WI38 (cell line): Measurements from ENCODE around the gene TPRG1L.

Experiments
- H3K4me3 ChIP-seq: 2 replicates; pipeline ENCODE4 v1.5.1; 2011; ENCODE audit warnings: low read depth, mild to moderate bottlenecking, control low read depth, low read length
- CTCF ChIP-seq: IDR thresholded peaks from 2 replicates; pipeline ENCODE4 v1.5.1; 2012; ENCODE audit warnings: low read depth, mild to moderate bottlenecking, control low read depth, low read length

TPRG1L gene

GRCh38 chr1:3588395-3588794, 36.4 kb upstream of the TPRG1L start:
- no peak for TF ChIP-seq CTCF
- no peak overlapping the region for H3K4me3 ChIP-seq

DNA sequence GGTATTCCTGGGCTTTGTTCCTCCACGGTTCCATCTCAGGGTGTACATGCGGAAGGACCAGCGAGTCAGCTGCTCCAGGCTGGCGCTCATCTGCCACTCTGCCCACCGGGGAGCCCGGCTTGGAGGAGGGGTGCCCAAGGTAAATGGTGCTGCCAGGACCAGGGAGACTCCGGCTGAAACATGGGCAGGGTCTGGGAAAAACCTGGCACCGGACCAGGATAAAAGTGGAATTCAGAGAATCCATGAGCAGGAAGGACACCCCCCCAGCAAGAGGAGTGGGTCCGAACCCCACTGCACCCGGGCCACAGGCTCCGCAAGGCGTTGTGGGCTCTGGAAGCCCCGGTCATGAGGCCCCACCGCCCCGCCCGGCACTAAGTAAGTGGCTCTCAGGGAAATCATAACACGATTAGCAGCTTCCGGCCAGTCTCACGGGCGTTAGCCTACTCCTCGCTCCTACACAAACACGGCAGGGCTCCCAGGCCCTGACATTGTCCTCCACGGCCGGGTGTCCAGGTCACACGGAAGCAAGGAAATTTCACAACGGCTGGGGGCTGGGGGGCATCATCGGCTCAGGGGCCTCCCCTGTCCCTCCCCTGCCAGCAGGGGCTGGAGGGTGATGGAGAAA, 34.6 kb upstream of the TPRG1L start:
- no peak for TF ChIP-seq CTCF

DNA sequence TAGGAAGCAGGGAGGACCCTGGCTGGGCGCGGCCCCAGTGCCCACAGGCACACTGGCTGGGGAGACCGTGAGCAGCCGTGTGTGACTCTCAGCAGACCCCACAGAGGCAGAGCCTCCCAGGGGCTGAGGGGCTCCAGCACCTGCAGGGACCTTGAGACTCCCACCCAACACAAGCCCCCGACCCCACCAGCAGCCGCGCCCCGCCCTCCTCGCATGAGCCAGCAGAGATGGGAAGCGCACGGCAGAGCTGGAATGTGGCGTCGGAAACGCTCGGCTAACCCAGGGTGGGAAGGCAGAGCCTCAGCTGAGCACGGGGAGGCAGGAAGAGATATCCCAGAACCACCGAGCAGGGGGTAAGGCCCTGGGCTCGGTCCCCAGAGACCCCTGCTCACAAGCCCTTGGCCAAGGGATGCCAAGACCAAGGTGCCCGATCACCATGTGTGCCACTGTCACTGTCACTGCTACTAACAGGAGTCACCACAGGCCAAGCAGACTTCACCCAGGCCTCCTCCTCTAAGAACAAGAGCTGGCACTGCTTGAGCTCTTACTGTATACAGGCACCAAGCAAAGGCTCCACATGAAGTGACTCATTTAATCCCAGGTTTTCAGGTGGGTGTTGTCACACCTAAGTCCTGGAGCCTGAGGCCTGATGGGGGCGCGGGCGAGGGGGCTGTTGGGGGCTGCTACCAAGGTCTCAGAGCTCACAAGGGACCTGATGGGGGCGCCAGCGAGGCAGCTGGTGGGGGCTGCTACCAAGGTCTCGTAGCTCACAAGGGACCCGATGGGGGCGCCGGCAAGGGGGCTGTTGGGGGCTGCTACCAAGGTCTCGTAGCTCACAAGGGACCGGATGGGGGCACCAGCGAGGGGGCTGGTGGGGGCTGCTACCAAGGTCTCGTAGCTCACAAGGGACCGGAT, 33.6 kb upstream of the TPRG1L start:
- no peak for TF ChIP-seq CTCF
- H3K4me3 ChIP-seq: no peak overlapping the region

More for the DNA sequence above, 34.6 kb upstream of the TPRG1L start:
- H3K4me3 ChIP-seq: no peak overlapping the region

DNA sequence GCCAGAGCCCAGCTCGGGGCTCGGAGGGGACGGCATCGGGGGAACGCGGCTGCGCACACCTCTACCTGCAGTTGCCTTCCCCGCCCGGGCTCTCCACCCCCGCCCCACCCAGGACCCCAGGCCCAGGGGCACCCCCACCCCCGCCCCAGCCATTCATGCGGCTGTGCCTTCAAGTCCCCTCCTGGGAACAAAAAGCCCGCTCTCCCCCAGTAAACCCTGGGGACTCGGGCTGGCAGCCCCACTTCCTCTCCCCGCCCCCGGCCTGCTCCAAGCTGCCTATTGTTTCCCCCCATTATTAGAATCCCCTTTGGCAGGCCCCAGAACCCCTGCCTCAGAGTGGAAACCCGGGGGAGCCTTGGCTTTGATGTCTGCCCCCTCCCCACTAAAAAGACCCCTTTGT, 31.5 kb upstream of the TPRG1L start:
- no peak for TF ChIP-seq CTCF

DNA sequence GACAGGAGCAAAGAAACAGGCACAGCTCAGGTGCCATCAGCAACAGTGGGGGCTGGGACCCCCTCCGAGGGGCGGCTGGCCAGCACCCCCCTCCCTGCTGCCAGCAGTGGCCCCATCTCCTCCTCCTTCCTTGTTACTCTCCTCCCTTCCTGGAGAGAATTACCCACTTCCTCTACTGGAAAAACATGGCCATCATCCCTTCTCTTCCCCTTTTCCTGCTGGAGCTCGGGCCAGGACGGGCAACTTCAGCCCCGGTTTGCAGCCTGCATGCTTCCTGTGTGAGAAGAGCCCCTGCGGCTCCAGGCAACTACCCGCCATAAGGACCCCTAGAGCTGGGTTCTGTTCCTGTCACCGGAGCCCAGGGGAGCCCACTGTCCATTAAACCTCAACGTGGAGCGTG, 31.1 kb upstream of the TPRG1L start:
- no peak for TF ChIP-seq CTCF
- H3K4me3 ChIP-seq: no peak overlapping the region

More for the DNA sequence above, 31.5 kb upstream of the TPRG1L start:
- no peak overlapping the region for H3K4me3 ChIP-seq

DNA sequence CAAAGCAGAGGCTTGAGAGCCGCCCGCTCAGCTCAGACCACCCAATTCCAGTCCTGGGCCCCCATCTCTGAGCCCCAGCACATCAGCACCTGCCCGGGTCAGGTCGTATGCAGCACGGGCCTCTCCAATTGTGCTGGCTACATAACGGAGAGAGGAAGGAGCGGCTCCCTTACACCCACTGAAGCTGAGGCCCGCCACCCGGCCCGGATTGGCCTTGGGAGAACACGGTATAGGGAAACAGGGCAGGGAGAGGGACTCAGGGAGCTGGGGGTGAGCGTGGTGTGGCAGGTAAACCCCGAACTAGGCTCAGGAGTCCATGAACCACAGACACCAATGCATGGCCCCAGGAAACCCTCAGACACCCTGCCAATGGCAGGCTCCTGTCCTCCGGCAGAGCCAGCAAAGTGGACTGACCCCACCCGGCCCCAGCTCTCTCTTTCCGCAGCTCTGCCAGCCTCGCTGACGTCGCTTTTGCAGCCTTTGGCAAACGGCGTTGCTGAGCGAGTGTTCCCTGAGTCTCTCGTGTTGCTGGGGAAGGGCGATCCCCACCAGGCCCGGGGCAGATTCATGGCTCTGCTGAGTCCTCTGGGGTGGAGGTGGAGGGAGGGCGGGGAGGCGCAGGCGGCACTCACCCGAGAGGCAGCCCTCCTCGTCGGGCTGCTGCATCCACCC, 30.0 kb upstream of the TPRG1L start:
- no peak overlapping the region for H3K4me3 ChIP-seq
- no peak for TF ChIP-seq CTCF

- no peak for TF ChIP-seq CTCF
- H3K4me3 ChIP-seq: no peak overlapping the region
Observed at GRCh38 chr1:3595949-3596348, 28.9 kb upstream of the TPRG1L start.
